Suprapubic skin (tissue), 4 donors: ENCODE data around the gene ARHGEF11. TPM values are rescaled to one million over a fixed set of nuclear protein-coding genes. Genes with fewer than 3 reads are reported as not detected.

Source experiments
- DNase-seq, 2 donors: peaks; one replicate each; pipeline ENCODE4 v3.0.0-alpha.2; 2019; ENCODE audit warnings: low spot score in 2 of 2
- H3K27ac ChIP-seq: fragments of 200-600 bp; sonication (generic); one replicate; pipeline ENCODE4 v1.5.1; 2019
- H3K27me3 ChIP-seq: fragments of 200-600 bp; sonication (generic); one replicate; pipeline ENCODE4 v1.5.1; 2019
- H3K36me3 ChIP-seq: fragments of 200-600 bp; sonication (generic); one replicate; pipeline ENCODE4 v1.5.1; 2019
- H3K4me1 ChIP-seq: fragments of 200-600 bp; sonication (generic); one replicate; pipeline ENCODE4 v1.5.1; 2019
- H3K4me3 ChIP-seq: fragments of 200-600 bp; sonication (generic); one replicate; pipeline ENCODE4 v1.5.1; 2019; ENCODE audit warnings: mild to moderate bottlenecking
- H3K9me3 ChIP-seq: fragments of 200-600 bp; sonication (generic); one replicate; pipeline ENCODE4 v1.5.1; 2019
- EP300 ChIP-seq: sonication (generic); formaldehyde crosslinking; IDR thresholded peaks from one replicate; pipeline ENCODE4 v1.6.1; 2017; ENCODE audit warnings: antibody characterized with exemption
- POLR2A ChIP-seq, 2 donors: fragments of 450-650 bp; IDR thresholded peaks; one replicate each; pipeline ENCODE4 v1.6.1; 2017; ENCODE audit warnings: antibody characterized with exemption in 2 of 2, mild to moderate bottlenecking in 2 of 2, moderate library complexity in 2 of 2
- POLR2AphosphoS5 ChIP-seq, 3 donors: sonication (generic); formaldehyde crosslinking; IDR thresholded peaks; one replicate each; pipeline ENCODE4 v1.6.1; 2017; ENCODE audit warnings: antibody characterized with exemption in 3 of 3
- WGBS: methylation state at CpG from one replicate; pipeline ENCODE4 v1.1.5; 2018; 5-methylcytosine and 5-hydroxymethylcytosine counted together
- total RNA-seq, 4 donors: library from RNA; depleted of rRNA; stranded (reverse); fragments of >200 nt; gene quantifications; one replicate each; pipeline ENCODE4 v1.1.0, GENCODE V29; 2016
- TF ChIP-seq, protein P1 (sequence below), 2 donors: fragments of 200-600 bp in 1 of 2; fragments of 450-650 bp in 1 of 2; sonication (generic) in 1 of 2; IDR thresholded peaks; one replicate each; pipeline ENCODE4 v1.5.1; 2016 to 2019; ENCODE audit warnings: antibody characterized with exemption in 2 of 2, mild to moderate bottlenecking in 1 of 2, moderate library complexity in 1 of 2

Gene ARHGEF11
- total RNA-seq, 4 donors from 2014 or later = 30.7 to 46.1 (median 40.3) TPM

DNA sequence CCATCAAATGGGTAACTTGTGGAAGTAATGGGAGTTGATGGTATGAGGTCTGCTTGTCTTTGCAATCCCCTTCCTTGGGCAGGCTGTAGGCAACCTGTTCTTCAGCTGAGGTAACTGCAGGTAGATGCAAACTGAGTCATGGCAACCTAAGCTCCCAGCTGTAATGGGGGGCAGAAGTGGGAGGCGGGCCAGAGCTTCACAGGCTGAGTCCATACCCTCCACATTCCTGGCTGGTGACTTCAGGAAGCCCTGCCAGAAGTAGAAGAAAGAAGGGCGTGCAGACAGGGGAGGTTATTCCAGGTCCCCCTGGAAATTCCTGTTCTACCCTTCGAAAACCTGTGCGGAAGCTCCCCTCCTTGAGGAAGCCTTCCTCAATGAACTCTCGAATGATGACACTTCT, 44.9 kb downstream of the ARHGEF11 start:
- WGBS = 92% methylated on average over 5 of the region's 5 CpGs
- peaks cover 3% of the 10 kb centered on the region for H3K4me1 ChIP-seq
- no peaks in the 10 kb centered on the region for H3K27me3 ChIP-seq
- H3K4me3 ChIP-seq = no peak overlapping the region
- TF ChIP-seq, protein P1, sequence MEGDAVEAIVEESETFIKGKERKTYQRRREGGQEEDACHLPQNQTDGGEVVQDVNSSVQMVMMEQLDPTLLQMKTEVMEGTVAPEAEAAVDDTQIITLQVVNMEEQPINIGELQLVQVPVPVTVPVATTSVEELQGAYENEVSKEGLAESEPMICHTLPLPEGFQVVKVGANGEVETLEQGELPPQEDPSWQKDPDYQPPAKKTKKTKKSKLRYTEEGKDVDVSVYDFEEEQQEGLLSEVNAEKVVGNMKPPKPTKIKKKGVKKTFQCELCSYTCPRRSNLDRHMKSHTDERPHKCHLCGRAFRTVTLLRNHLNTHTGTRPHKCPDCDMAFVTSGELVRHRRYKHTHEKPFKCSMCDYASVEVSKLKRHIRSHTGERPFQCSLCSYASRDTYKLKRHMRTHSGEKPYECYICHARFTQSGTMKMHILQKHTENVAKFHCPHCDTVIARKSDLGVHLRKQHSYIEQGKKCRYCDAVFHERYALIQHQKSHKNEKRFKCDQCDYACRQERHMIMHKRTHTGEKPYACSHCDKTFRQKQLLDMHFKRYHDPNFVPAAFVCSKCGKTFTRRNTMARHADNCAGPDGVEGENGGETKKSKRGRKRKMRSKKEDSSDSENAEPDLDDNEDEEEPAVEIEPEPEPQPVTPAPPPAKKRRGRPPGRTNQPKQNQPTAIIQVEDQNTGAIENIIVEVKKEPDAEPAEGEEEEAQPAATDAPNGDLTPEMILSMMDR (IDR thresholded peaks at IDR 0.05) = no peak
- TF ChIP-seq EP300 = no peak
- TF ChIP-seq POLR2AphosphoS5 (IDR thresholded peaks at IDR 0.05) = no peak
- TF ChIP-seq POLR2A (IDR thresholded peaks at IDR 0.05) = no peak
- H3K9me3 ChIP-seq = no peaks in the 10 kb centered on the region
- no peaks in the 10 kb centered on the region for H3K36me3 ChIP-seq
- DNase-seq = no peak
- no peak overlapping the region for H3K27ac ChIP-seq

DNA sequence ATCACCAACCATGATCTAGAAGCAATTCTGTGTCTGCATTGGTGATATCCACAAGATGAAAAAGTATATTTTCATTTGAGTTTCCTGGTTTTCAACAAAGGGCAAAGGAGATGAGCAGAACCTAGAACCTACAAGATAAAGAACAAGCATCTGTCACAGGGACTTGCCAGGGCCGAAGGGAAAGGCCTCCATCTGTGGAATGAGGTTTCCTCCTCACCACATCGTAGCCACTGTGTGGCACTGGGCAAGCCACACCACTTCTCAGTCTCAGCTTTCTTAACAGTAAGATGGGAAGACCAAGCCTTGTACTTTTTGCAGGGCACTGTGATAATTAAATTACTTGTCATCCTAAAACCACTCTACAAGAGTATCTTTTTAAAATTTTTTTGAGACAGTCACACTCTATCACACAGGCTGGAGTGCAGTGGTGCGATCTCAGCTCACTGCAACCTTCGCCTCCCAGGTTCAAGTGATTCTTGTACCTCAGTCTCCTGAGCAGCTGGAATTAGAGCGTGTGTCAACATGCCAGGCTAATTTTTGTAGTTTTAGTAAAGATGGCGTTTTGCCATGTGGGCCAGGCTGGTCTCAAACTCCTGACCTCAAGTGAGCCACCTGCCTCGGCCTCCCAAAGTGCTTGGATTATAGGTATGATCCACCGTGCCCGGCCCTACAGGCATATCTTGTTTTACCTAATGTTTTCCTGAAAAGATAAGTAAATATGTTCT, 45.8 kb downstream of the ARHGEF11 start:
- DNase-seq = no peak
- WGBS = 76% methylated on average over 9 of the region's 9 CpGs
- TF ChIP-seq POLR2A (IDR thresholded peaks at IDR 0.05) (no peak), POLR2AphosphoS5 (IDR thresholded peaks at IDR 0.05) (no peak), EP300 (no peak)
- TF ChIP-seq, protein P1 (IDR thresholded peaks at IDR 0.05) = no peak
- Histone ChIP-seq H3K4me3 (no peak overlapping the region), H3K36me3 (no peaks in the 10 kb centered on the region), H3K27ac (no peak overlapping the region), H3K4me1 (peaks cover 5% of the 10 kb centered on the region), H3K9me3 (no peaks in the 10 kb centered on the region), H3K27me3 (no peaks in the 10 kb centered on the region)

DNA sequence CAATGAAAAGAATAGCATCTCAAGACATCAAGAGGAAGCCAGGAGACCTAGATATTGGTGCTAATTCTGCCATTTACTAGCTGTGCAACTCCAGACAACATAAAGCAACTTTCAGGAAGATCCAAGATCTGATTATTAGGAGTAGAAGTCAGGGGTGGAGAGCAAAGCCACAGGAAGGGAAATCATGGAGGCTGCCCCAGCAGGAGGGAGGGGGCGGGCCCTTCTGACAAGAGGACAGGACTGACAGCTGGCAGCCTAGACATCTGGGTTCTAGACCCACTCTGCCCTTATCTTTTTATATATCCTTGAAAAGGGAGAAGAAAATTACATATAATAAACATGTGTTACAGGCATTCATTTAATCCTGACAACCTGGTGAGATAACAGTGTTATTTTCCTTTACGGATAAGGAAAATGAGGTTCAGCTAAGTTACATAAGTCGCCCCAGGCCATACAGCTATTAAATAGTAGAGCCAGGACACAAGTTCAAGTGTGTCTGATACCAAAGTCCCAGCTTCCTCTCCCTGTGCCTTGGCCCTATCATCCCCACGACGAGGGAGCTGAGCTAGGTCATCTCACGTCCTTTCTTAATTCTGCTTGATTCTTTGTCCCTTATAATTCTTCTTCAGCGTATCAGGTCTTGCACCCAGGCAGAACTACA, 46.6 kb downstream of the ARHGEF11 start:
- Histone ChIP-seq H3K27me3 (no peaks in the 10 kb centered on the region), H3K9me3 (no peaks in the 10 kb centered on the region), H3K4me1 (peaks cover 3% of the 10 kb centered on the region), H3K27ac (no peak overlapping the region), H3K4me3 (no peak overlapping the region), H3K36me3 (no peaks in the 10 kb centered on the region)
- 86% methylated on average over 7 of the region's 7 CpGs for WGBS
- TF ChIP-seq, protein P1 (IDR thresholded peaks at IDR 0.05) = no peak
- TF ChIP-seq EP300 (no peak), POLR2AphosphoS5 (IDR thresholded peaks at IDR 0.05) (no peak), POLR2A (IDR thresholded peaks at IDR 0.05) (no peak)
- no peak for DNase-seq

DNA sequence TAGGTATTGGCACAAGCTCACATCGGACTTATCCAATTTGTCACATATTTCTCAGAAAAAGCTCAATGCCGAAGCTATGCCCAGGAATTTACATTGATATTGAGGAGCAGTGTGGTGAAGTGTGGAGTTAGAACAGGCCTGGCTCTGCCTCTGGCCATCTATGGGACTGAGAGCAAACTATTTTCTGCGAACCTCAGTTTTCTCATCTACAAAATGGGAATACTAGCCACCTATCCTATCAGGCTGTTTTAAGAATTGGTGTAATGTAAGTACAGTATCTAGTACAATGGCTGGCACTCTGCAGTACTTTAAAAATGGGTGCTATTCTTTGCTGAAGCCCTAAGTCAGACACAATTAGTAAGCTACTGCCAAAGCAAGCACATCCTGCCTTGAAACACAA, 47.2 kb downstream of the ARHGEF11 start:
- no peak overlapping the region for H3K27ac ChIP-seq
- TF ChIP-seq POLR2AphosphoS5 (IDR thresholded peaks at IDR 0.05) = no peak
- TF ChIP-seq POLR2A (IDR thresholded peaks at IDR 0.05) = no peak
- TF ChIP-seq EP300 = no peak
- TF ChIP-seq, protein P1 (IDR thresholded peaks at IDR 0.05) = no peak
- WGBS = 96% methylated on average over 3 of the region's 3 CpGs
- no peaks in the 10 kb centered on the region for H3K27me3 ChIP-seq
- no peak overlapping the region for H3K4me3 ChIP-seq
- H3K9me3 ChIP-seq = no peaks in the 10 kb centered on the region
- no peaks in the 10 kb centered on the region for H3K36me3 ChIP-seq
- peaks cover 3% of the 10 kb centered on the region for H3K4me1 ChIP-seq
- no peak for DNase-seq

DNA sequence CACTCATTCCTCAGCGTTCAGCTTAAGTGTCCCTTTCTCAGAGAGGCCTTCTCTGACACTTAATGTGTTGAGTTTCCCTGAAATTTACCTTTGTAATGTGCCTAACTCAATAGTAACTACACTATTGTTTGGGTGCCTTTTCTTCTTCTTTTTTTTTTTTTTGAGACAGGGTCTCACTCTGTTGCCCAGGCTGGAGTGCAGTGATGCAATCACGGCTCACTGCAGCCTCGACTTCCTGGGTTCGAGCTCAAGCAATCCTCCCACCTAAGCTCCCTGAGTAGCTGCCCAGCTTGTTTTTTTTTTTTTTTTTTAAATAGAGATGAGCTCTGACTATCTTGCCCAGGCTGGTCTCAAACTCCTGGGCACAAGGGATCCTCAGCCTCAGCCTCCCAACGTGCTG, 50.1 kb downstream of the ARHGEF11 start:
- Histone ChIP-seq H3K36me3 (peaks cover 5% of the 10 kb centered on the region), H3K4me1 (peaks cover 3% of the 10 kb centered on the region), H3K27me3 (no peaks in the 10 kb centered on the region), H3K27ac (no peak overlapping the region), H3K9me3 (no peaks in the 10 kb centered on the region), H3K4me3 (no peak overlapping the region)
- no peak for DNase-seq
- TF ChIP-seq, protein P1 (IDR thresholded peaks at IDR 0.05) = no peak
- TF ChIP-seq POLR2AphosphoS5 (IDR thresholded peaks at IDR 0.05) (no peak), POLR2A (IDR thresholded peaks at IDR 0.05) (no peak), EP300 (no peak)
- 87% methylated on average over 5 of the region's 5 CpGs for WGBS
